HepG2 (cell line): ENCODE results near the gene ZAR1. TPM values are rescaled to one million over a fixed set of nuclear protein-coding genes. Genes with fewer than 3 reads are reported as not detected.

ENCODE experiments used
- ATAC-seq: fragments of 200-7000 bp; cut with Tn5 transposase; 3 replicates; pipeline ENCODE4 v1.9.1; 2020; ENCODE audit warnings: mild to moderate bottlenecking, moderate library complexity
- BruUV-seq: library from RNA; stranded (reverse); fragments of 400-500 nt; replicated peaks from 2 replicates; lab custom pipeline; 2021; lab: Mats Ljungman, UMichigan
- CTCF ChIA-PET: fragments of 300-600 bp; formaldehyde crosslinking; extraction: SDS; loops from one replicate; lab custom pipeline; 2021; ENCODE audit warnings: low total read pairs, inconsistent platforms, low intra/inter-chr PET ratio; lab: Yijun Ruan, JAX
- POLR2A ChIA-PET: fragments of 350-600 bp; sonication (Branson Sonifier 250); formaldehyde crosslinking; loops from one replicate; lab custom pipeline; 2020; ENCODE audit warnings: antibody characterized with exemption, inconsistent platforms; lab: Yijun Ruan, JAX
- DNase-seq: peaks from one replicate; pipeline ENCODE4 v3.0.0-alpha.2; 2015; ENCODE audit warnings: low spot score
- FAIRE-seq: peaks from 3 replicates; lab custom pipeline; 2011; peaks lifted over from hg19 to GRCh38; lab: Jason Lieb, UNC
- H2AFZ ChIP-seq: one replicate; pipeline ENCODE4 v1.6.1; 2011; ENCODE audit warnings: low read length, inconsistent platforms
- H3K27ac ChIP-seq: fragments of 300-600 bp; 3 replicates; pipeline ENCODE4 v1.8.0; 2011; ENCODE audit warnings: mixed run types, mild to moderate bottlenecking, mixed read lengths, low read length, inconsistent platforms; ENCODE audit not compliant: insufficient read depth; ENCODE audit errors: extremely low read length
- H3K27me3 ChIP-seq, 2 experiments: fragments of 200-600 bp in 1 of 2; 2 replicates in 1 of 2; 3 replicates in 1 of 2; pipeline versions ENCODE4 v1.6.0 to v1.8.0; 2011; ENCODE audit warnings: low read length in 2 of 2, mild to moderate bottlenecking in 2 of 2, moderate library complexity in 2 of 2, inconsistent platforms in 1 of 2; ENCODE audit not compliant: insufficient read depth in 2 of 2, control insufficient read depth in 1 of 2
- H3K36me3 ChIP-seq, 2 experiments: fragments of 200-600 bp in 1 of 2; replicated peaks in 1 of 2; 2 replicates in 1 of 2; 3 replicates in 1 of 2; pipeline versions ENCODE4 v1.5.1 to v1.8.0; 2011; ENCODE audit warnings: low read length in 2 of 2, inconsistent platforms in 1 of 2; ENCODE audit not compliant: insufficient read depth in 2 of 2, control insufficient read depth in 1 of 2
- H3K4me1 ChIP-seq: 2 replicates; pipeline ENCODE4 v1.5.1; 2012; ENCODE audit warnings: low read length, inconsistent platforms; ENCODE audit not compliant: insufficient read depth
- H3K4me2 ChIP-seq: 2 replicates; pipeline ENCODE4 v1.6.0; 2011; ENCODE audit warnings: low read depth, low read length, inconsistent platforms
- H3K4me3 ChIP-seq, 3 experiments: fragments of 200-600 bp in 1 of 3; sonication (generic), shearing (Covaris generic) in 1 of 3; replicated peaks in 1 of 3; 2 replicates each; pipeline ENCODE4 v1.5.1; 2011 to 2016; ENCODE audit warnings: low read length in 3 of 3, inconsistent platforms in 2 of 3, low read depth in 2 of 3, mild to moderate bottlenecking in 2 of 3, control low read depth in 1 of 3, mixed read lengths in 1 of 3; ENCODE audit not compliant: insufficient read depth in 1 of 3
- H3K79me2 ChIP-seq: one replicate; pipeline ENCODE4 v1.6.1; 2011; ENCODE audit warnings: low read length, inconsistent platforms; ENCODE audit not compliant: insufficient read depth
- H3K9ac ChIP-seq: 2 replicates; pipeline ENCODE4 v1.6.0; 2011; ENCODE audit warnings: mild to moderate bottlenecking, low read depth, low read length, inconsistent platforms; ENCODE audit not compliant: insufficient read depth
- H3K9me3 ChIP-seq: 2 replicates; pipeline ENCODE4 v1.5.1; 2012; ENCODE audit warnings: mild to moderate bottlenecking, low read length
- H4K20me1 ChIP-seq: 2 replicates; pipeline ENCODE4 v1.6.0; 2011; ENCODE audit warnings: inconsistent platforms, mild to moderate bottlenecking, low read length, moderate library complexity; ENCODE audit not compliant: insufficient read depth
- THAP11 ChIP-seq: IDR thresholded peaks from 2 replicates; pipeline ENCODE4 v1.6.1; 2016; ENCODE audit warnings: missing biosample characterization, missing genetic modification reagents
- ZNF614 ChIP-seq: IDR thresholded peaks from 2 replicates; pipeline ENCODE4 v1.6.1; 2018; ENCODE audit warnings: missing biosample characterization, missing genetic modification reagents, inconsistent platforms, borderline replicate concordance
- ZNF737 ChIP-seq: sonication (generic); formaldehyde crosslinking; IDR thresholded peaks from 2 replicates; pipeline ENCODE4 v1.5.0; 2020; ENCODE audit warnings: missing genetic modification reagents, mild to moderate bottlenecking, borderline replicate concordance
- ZNF766 ChIP-seq: sonication (generic); formaldehyde crosslinking; IDR thresholded peaks from 2 replicates; pipeline ENCODE4 v1.5.0; 2020; ENCODE audit warnings: missing genetic modification reagents, borderline replicate concordance
- WGBS: methylation state at CpG from one replicate; pipeline ENCODE4 v1.1.6; 2017; ENCODE audit warnings: low lambda C conversion rate; 5-methylcytosine and 5-hydroxymethylcytosine counted together
- in situ Hi-C: cut with HindIII; loops from 2 replicates; pipeline ENCODE4 v1.10.0; 2017; ENCODE audit warnings: low pct_unique_long_range_greater_than_20kb; ENCODE audit not compliant: extremely low pct_ligation_motif_present
- intact Hi-C: fragments of 100-400 bp; cut with micrococcal nuclease; formaldehyde crosslinking; loops from one replicate; pipeline ENCODE4 v1.10.0; 2022; ENCODE audit not compliant: unreplicated experiment
- polyA plus RNA-seq, 8 experiments: library from polyadenylated mRNA; depleted of rRNA in 3 of 8; stranded (reverse) in 7 of 8; unstranded in 1 of 8; fragments of >200 nt; fragmentation: Illumina TruSeq in 4 of 8; extraction: Trizol in 4 of 8; gene quantifications; 2 replicates each; pipeline versions ENCODE4 v1.2.1 to v1.2.3, GENCODE V29; 2011 to 2016; ENCODE audit warnings: low read depth in 4 of 8, missing spikeins in 1 of 8, mixed read lengths in 1 of 8; ENCODE audit not compliant: insufficient read depth in 1 of 8
- total RNA-seq, 5 experiments: library from RNA; depleted of rRNA; stranded (reverse); fragments of >200 nt; fragmentation: Illumina TruSeq; extraction: Trizol; gene quantifications; 2 replicates each; pipeline ENCODE4 v1.2.3, GENCODE V29; 2016; ENCODE audit warnings: low read depth in 1 of 5
- TF ChIP-seq, protein P1 (sequence below): sonication (generic); formaldehyde crosslinking; IDR thresholded peaks from 2 replicates; pipeline ENCODE4 v1.4.0; 2020; ENCODE audit warnings: missing genetic modification reagents
- TF ChIP-seq, protein P2 (sequence below): sonication (generic); formaldehyde crosslinking; IDR thresholded peaks from 2 replicates; pipeline ENCODE4 v1.5.1; 2020; ENCODE audit warnings: missing genetic modification reagents, mild to moderate bottlenecking, borderline replicate concordance

Gene ZAR1
- total and polyA plus RNA-seq, 2 of the 13 experiments (the other 11 are each of a cell fraction or from before 2014, with no cell fraction given): not detected

GRCh38 chr4:48483777-48484493 is 6.1 kb upstream of the ZAR1 start:
- H3K4me3 ChIP-seq: peak overlapping the region in 1 of 3 experiments; percentile 52; a peak in 1 of 6 replicates
- FAIRE-seq (no peak), ATAC-seq (peak; percentile 53), DNase-seq (no peak)
- no peak overlapping the region for H3K27ac ChIP-seq
- in situ Hi-C loops: no loop called here
- H3K9ac ChIP-seq: no peak overlapping the region
- CTCF ChIA-PET: no interaction called here
- H3K27me3 ChIP-seq: peaks cover 0 to 31% of the 10 kb centered on the region in 2 experiments; a peak in 3 of 5 replicates
- no peak for TF ChIP-seq THAP11 (CRISPR knock-in tag)
- TF ChIP-seq, protein P1, sequence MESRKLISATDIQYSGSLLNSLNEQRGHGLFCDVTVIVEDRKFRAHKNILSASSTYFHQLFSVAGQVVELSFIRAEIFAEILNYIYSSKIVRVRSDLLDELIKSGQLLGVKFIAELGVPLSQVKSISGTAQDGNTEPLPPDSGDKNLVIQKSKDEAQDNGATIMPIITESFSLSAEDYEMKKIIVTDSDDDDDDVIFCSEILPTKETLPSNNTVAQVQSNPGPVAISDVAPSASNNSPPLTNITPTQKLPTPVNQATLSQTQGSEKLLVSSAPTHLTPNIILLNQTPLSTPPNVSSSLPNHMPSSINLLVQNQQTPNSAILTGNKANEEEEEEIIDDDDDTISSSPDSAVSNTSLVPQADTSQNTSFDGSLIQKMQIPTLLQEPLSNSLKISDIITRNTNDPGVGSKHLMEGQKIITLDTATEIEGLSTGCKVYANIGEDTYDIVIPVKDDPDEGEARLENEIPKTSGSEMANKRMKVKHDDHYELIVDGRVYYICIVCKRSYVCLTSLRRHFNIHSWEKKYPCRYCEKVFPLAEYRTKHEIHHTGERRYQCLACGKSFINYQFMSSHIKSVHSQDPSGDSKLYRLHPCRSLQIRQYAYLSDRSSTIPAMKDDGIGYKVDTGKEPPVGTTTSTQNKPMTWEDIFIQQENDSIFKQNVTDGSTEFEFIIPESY (CRISPR knock-in tag): peak; percentile 20; the same call in 1 of the 2 replicates
- TF ChIP-seq, protein P2, sequence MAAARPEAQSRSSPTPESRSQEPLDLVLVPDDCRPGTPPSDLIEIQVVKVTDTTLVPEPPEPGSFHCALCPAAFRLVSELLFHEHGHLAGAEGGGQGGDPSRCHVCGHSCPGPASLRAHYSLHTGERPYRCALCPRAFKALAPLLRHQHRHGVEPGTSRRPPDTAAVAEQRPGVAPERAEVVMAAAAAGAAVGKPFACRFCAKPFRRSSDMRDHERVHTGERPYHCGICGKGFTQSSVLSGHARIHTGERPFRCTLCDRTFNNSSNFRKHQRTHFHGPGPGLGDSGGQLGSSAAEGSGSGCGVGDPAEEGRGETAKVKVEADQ (CRISPR knock-in tag): no peak
- TF ChIP-seq ZNF737 (CRISPR knock-in tag): no peak
- no peak for TF ChIP-seq ZNF614
- TF ChIP-seq ZNF766 (CRISPR knock-in tag): no peak
- WGBS: 76% methylated on average over 58 of the region's 66 CpGs
- no peaks in the 10 kb centered on the region for H3K79me2 ChIP-seq
- H4K20me1 ChIP-seq: no peaks in the 10 kb centered on the region
- no peaks in the 10 kb centered on the region for H3K36me3 ChIP-seq
- intact Hi-C loops: no loop called here
- no peak overlapping the region for H2AFZ ChIP-seq
- peak overlapping the region; percentile 32; the same call in 1 of the 2 replicates for H3K4me2 ChIP-seq
- POLR2A ChIA-PET: no interaction called here
- no peaks in the 10 kb centered on the region for H3K9me3 ChIP-seq
- BruUV-seq: no TSS peak
- no peaks in the 10 kb centered on the region for H3K4me1 ChIP-seq
